H1 (cell line): ENCODE results near the gene CAPNS1. TPM values are rescaled to one million over a fixed set of nuclear protein-coding genes. Genes with fewer than 3 reads are reported as not detected.

Source experiments
- CTCF ChIA-PET: fragments of 300-600 bp; sonication (Branson Sonifier 250); formaldehyde crosslinking; loops from one replicate; lab custom pipeline; 2021; ENCODE audit not compliant: partially characterized antibody; lab: Charles Lee
- POLR2A ChIA-PET: fragments of 300-600 bp; sonication (Branson Sonifier 250); formaldehyde crosslinking; loops from one replicate; lab custom pipeline; 2021; ENCODE audit warnings: inconsistent platforms; ENCODE audit not compliant: partially characterized antibody; lab: Charles Lee
- DNase-seq, 2 experiments: peaks; one replicate each; pipeline versions ENCODE4 v3.0.0 to v3.0.0-alpha.2; 2010 to 2022; ENCODE audit warnings: low spot score in 2 of 2, low read depth in 1 of 2, mixed read lengths in 1 of 2
- FAIRE-seq: peaks from 2 replicates; lab custom pipeline; 2011; peaks lifted over from hg19 to GRCh38; lab: Jason Lieb, UNC
- H2AFZ ChIP-seq: 2 replicates; pipeline ENCODE4 v1.8.1; 2012; ENCODE audit warnings: low read length, inconsistent platforms
- H2AK5ac ChIP-seq: 2 replicates; pipeline ENCODE4 v1.6.1; 2013; ENCODE audit warnings: low read depth, low read length
- H2BK120ac ChIP-seq: replicated peaks from 2 replicates; pipeline ENCODE3; 2013; ENCODE audit warnings: low read depth, low read length, inconsistent platforms
- H2BK12ac ChIP-seq: 2 replicates; pipeline ENCODE4 v1.6.1; 2013; ENCODE audit warnings: low read depth, low read length
- H2BK15ac ChIP-seq: 2 replicates; pipeline ENCODE4 v1.6.1; 2013; ENCODE audit warnings: low read length
- H2BK20ac ChIP-seq: 2 replicates; pipeline ENCODE4 v1.6.1; 2013; ENCODE audit warnings: low read length
- H2BK5ac ChIP-seq: 2 replicates; pipeline ENCODE4 v1.6.1; 2013; ENCODE audit warnings: low read depth, low read length
- H3K14ac ChIP-seq: 2 replicates; pipeline ENCODE4 v1.6.1; 2013; ENCODE audit warnings: inconsistent platforms; ENCODE audit not compliant: insufficient read length
- H3K18ac ChIP-seq: 2 replicates; pipeline ENCODE4 v1.6.1; 2013; ENCODE audit warnings: low read length; ENCODE audit errors: extremely low read depth
- H3K23ac ChIP-seq: 2 replicates; pipeline ENCODE4 v1.6.1; 2013; ENCODE audit warnings: inconsistent platforms; ENCODE audit not compliant: insufficient read length
- H3K23me2 ChIP-seq: 2 replicates; pipeline ENCODE4 v1.6.1; 2013; ENCODE audit warnings: low read depth, low read length
- H3K27ac ChIP-seq: 2 replicates; pipeline ENCODE4 v1.6.1; 2011; ENCODE audit warnings: low read depth, low read length, inconsistent platforms
- H3K27me3 ChIP-seq, 4 experiments: replicated peaks in 1 of 4; 1 replicate in 1 of 4; 2 replicates in 3 of 4; pipeline versions ENCODE4 v1.6.1 to v1.8.1; 2011 to 2013; ENCODE audit warnings: low read length in 3 of 4, mild to moderate bottlenecking in 3 of 4, inconsistent platforms in 2 of 4, mixed read lengths in 2 of 4, moderate library complexity in 1 of 4; ENCODE audit not compliant: control insufficient read depth in 3 of 4, insufficient read depth in 3 of 4; ENCODE audit errors: extremely low read depth in 1 of 4
- H3K36me3 ChIP-seq, 4 experiments: 2 replicates each; pipeline versions ENCODE4 v1.6.1 to v1.8.1; 2011 to 2013; ENCODE audit warnings: mild to moderate bottlenecking in 4 of 4, low read length in 3 of 4, moderate library complexity in 2 of 4, control low read depth in 1 of 4, inconsistent platforms in 1 of 4; ENCODE audit not compliant: insufficient read depth in 4 of 4, control insufficient read depth in 2 of 4
- H3K4ac ChIP-seq: replicated peaks from 2 replicates; pipeline ENCODE3; 2013; ENCODE audit warnings: low read length, low read depth, mixed read lengths, inconsistent platforms; ENCODE audit not compliant: insufficient read length
- H3K4me1 ChIP-seq, 4 experiments: replicated peaks in 1 of 4; 1 replicate in 1 of 4; 2 replicates in 3 of 4; pipeline versions ENCODE4 v1.6.1 to v1.8.1; 2011 to 2013; ENCODE audit warnings: low read length in 3 of 4, inconsistent platforms in 2 of 4, mixed read lengths in 1 of 4; ENCODE audit not compliant: insufficient read depth in 4 of 4, control insufficient read depth in 3 of 4
- H3K4me2 ChIP-seq, 2 experiments: 2 replicates each; pipeline versions ENCODE4 v1.6.1 to v1.8.1; 2011 to 2013; ENCODE audit warnings: low read depth in 2 of 2, low read length in 2 of 2, control low read depth in 1 of 2, inconsistent platforms in 1 of 2, mild to moderate bottlenecking in 1 of 2; ENCODE audit not compliant: insufficient read depth in 1 of 2
- H3K4me3 ChIP-seq, 4 experiments: fragments of 200-600, 300-600 bp in 1 of 4; sonication (generic), shearing (Covaris generic), sonication (Bioruptor Twin) in 1 of 4; 2 replicates each; pipeline versions ENCODE4 v1.5.1 to v1.8.1; 2011 to 2016; ENCODE audit warnings: low read length in 4 of 4, low read depth in 3 of 4, control low read depth in 2 of 4, inconsistent platforms in 2 of 4, mild to moderate bottlenecking in 2 of 4, mixed read lengths in 1 of 4, moderate library complexity in 1 of 4; ENCODE audit not compliant: insufficient read depth in 2 of 4; ENCODE audit errors: extremely low read depth in 1 of 4
- H3K56ac ChIP-seq: replicated peaks from 2 replicates; pipeline ENCODE3; 2013; ENCODE audit warnings: low read depth, mild to moderate bottlenecking, mixed read lengths, low read length, inconsistent platforms; ENCODE audit not compliant: insufficient read length
- H3K79me1 ChIP-seq: 2 replicates; pipeline ENCODE4 v1.6.1; 2013; ENCODE audit warnings: low read depth, low read length, control low read depth
- H3K79me2 ChIP-seq, 2 experiments: 2 replicates each; pipeline versions ENCODE4 v1.6.1 to v1.8.1; 2012 to 2013; ENCODE audit warnings: low read length in 2 of 2, mild to moderate bottlenecking in 2 of 2, inconsistent platforms in 1 of 2; ENCODE audit not compliant: insufficient read depth in 2 of 2, control insufficient read depth in 1 of 2
- H3K9ac ChIP-seq, 4 experiments: replicated peaks in 1 of 4; 1 replicate in 1 of 4; 2 replicates in 3 of 4; pipeline versions ENCODE4 v1.6.1 to v1.8.1; 2011 to 2013; ENCODE audit warnings: low read depth in 3 of 4, low read length in 3 of 4, control low read depth in 2 of 4, mild to moderate bottlenecking in 2 of 4, moderate library complexity in 2 of 4, inconsistent platforms in 1 of 4; ENCODE audit errors: extremely low read depth in 1 of 4
- H3K9me3 ChIP-seq, 2 experiments: 2 replicates each; pipeline versions ENCODE4 v1.6.1 to v1.8.1; 2012 to 2013; ENCODE audit warnings: mild to moderate bottlenecking in 2 of 2, moderate library complexity in 2 of 2, control low read depth in 1 of 2, inconsistent platforms in 1 of 2, low read depth in 1 of 2, low read length in 1 of 2, mixed read lengths in 1 of 2; ENCODE audit not compliant: insufficient read depth in 2 of 2
- H4K20me1 ChIP-seq, 2 experiments: replicated peaks in 1 of 2; 2 replicates each; pipeline versions ENCODE3 to v1.8.1; 2011 to 2013; ENCODE audit warnings: inconsistent platforms in 2 of 2, low read length in 2 of 2, mild to moderate bottlenecking in 1 of 2; ENCODE audit not compliant: insufficient read depth in 2 of 2, control insufficient read depth in 1 of 2
- H4K5ac ChIP-seq: 2 replicates; pipeline ENCODE4 v1.6.1; 2013; ENCODE audit warnings: low read length, low read depth, mixed read lengths, inconsistent platforms; ENCODE audit not compliant: insufficient read length
- H4K8ac ChIP-seq: 2 replicates; pipeline ENCODE4 v1.8.0; 2013; ENCODE audit warnings: mild to moderate bottlenecking, moderate library complexity, low read length, inconsistent platforms; ENCODE audit not compliant: insufficient read depth; ENCODE audit errors: extremely low read depth
- H4K91ac ChIP-seq: replicated peaks from 2 replicates; pipeline ENCODE3; 2013; ENCODE audit warnings: low read length, mixed read lengths, inconsistent platforms; ENCODE audit not compliant: insufficient read length
- CREB1 ChIP-seq: IDR thresholded peaks from 2 replicates; pipeline ENCODE4 v1.6.1; 2012; ENCODE audit warnings: inconsistent platforms
- NANOG ChIP-seq: IDR thresholded peaks from 2 replicates; pipeline ENCODE4 v1.6.1; 2011; ENCODE audit warnings: low read length, low read depth, mild to moderate bottlenecking, inconsistent platforms; ENCODE audit not compliant: insufficient read depth, poor library complexity, severe bottlenecking
- SIX5 ChIP-seq: IDR thresholded peaks from 2 replicates; pipeline ENCODE4 v1.6.1; 2011; ENCODE audit warnings: mild to moderate bottlenecking, low read depth, low read length
- WGBS, 2 experiments: shearing (Covaris generic) in 1 of 2; methylation state at CpG; one replicate each; pipeline versions ENCODE4 v1.1.6 to v1.1.7; 2013 to 2015; ENCODE audit warnings: low lambda C conversion rate in 2 of 2, mixed read lengths in 2 of 2, inconsistent platforms in 1 of 2, low coverage in 1 of 2, missing lambda C conversion rate in 1 of 2; ENCODE audit not compliant: insufficient replicate concordance in 2 of 2, insufficient coverage in 1 of 2, insufficient read length in 1 of 2; ENCODE audit errors: extremely low coverage in 1 of 2, missing lambda C conversion rate in 1 of 2; 5-methylcytosine and 5-hydroxymethylcytosine counted together
- polyA plus RNA-seq, 7 experiments: library from polyadenylated mRNA; depleted of rRNA in 3 of 7; stranded (reverse) in 5 of 7; unstranded in 2 of 7; fragments of >200 nt in 5 of 7; fragments of 200-250 nt in 2 of 7; gene quantifications; 1 replicate in 5 of 7; 2 replicates in 1 of 7; 4 replicates in 1 of 7; pipeline versions ENCODE4 v1.2.1 to v1.2.3, GENCODE V29; 2011 to 2013; ENCODE audit warnings: missing spikeins in 2 of 7, mixed read lengths in 2 of 7
- total RNA-seq: library from RNA; stranded (reverse); fragmentation: NEBNext Ultra II Directional; extraction: Animal tissue kit (Norgen Biotek cat#: 25700); gene quantifications from 2 replicates; pipeline ENCODE4 v1.2.1, GENCODE V29; 2021

CAPNS1 gene
- total and polyA plus RNA-seq, 2 of the 8 experiments (the other 6 are each of a cell fraction or from before 2014, with no cell fraction given) = 382 to 438 TPM

DNA sequence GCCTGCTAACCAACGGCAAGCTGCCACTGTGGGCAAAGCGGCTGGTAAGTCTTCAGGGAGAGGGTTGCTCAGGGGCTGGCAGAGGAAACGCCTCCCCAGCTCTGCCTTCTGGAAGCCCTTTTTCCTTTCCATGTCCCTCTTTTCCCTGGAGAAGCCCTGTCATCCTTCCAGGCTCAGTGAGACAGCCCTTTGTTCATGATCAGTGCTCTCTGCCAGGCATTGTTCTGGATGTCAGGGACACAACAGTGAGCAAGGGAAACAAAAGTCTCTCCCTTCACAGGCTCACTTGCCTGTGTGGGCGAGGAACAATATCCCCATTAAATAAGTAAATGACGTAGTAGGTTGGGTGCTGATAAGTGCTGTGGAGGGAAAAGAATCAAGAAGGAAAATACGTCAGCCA lies 42.8 kb upstream of the CAPNS1 start:
- no peak overlapping the region for H2BK15ac ChIP-seq
- FAIRE-seq = no peak
- WGBS, 2 experiments = 92% methylated on average over 6 of the region's 6 CpGs; no CpG with 5 or more reads in 1 of the 2 experiments
- no peak overlapping the region for H2BK20ac ChIP-seq
- peaks cover 15 to 64% (median 46%) of the 10 kb centered on the region in 4 experiments for H3K36me3 ChIP-seq
- H3K23ac ChIP-seq = no peak overlapping the region
- no peaks in the 10 kb centered on the region for H3K9me3 ChIP-seq
- H2AK5ac ChIP-seq = no peak overlapping the region
- H4K20me1 ChIP-seq = peaks cover 0 to 2% of the 10 kb centered on the region in 2 experiments
- H3K27ac ChIP-seq = no peak overlapping the region
- no peak overlapping the region for H3K14ac ChIP-seq
- no peak overlapping the region for H4K91ac ChIP-seq
- H3K56ac ChIP-seq = no peak overlapping the region
- H4K5ac ChIP-seq = no peak overlapping the region
- ChIA-PET POLR2A (interaction anchor here (0.6 to 2.5 kb wide), 5 partner anchors 8 to 502 kb away, joined by 3 to 7 read pairs (median 3); no protein-coding TSS in a partner anchor), CTCF (interaction anchor here (0.5 to 0.7 kb wide), 2 partner anchors 32 to 208 kb away, joined by 3 read pairs; no protein-coding TSS in a partner anchor)
- no peak for DNase-seq
- H3K79me1 ChIP-seq = no peaks in the 10 kb centered on the region
- H2BK12ac ChIP-seq = no peak overlapping the region
- H3K18ac ChIP-seq = no peak overlapping the region
- H3K4me2 ChIP-seq = no peak overlapping the region
- no peaks in the 10 kb centered on the region for H3K4me1 ChIP-seq
- H3K4me3 ChIP-seq = no peak overlapping the region
- H2BK5ac ChIP-seq = no peak overlapping the region; the same call in 1 of the 2 replicates
- H3K23me2 ChIP-seq = no peaks in the 10 kb centered on the region
- no peaks in the 10 kb centered on the region for H3K79me2 ChIP-seq
- no peaks in the 10 kb centered on the region for H3K27me3 ChIP-seq
- H3K4ac ChIP-seq = no peak overlapping the region
- H2AFZ ChIP-seq = no peak overlapping the region
- no peak overlapping the region for H4K8ac ChIP-seq
- no peak overlapping the region for H3K9ac ChIP-seq
- H2BK120ac ChIP-seq = no peak overlapping the region
- TF ChIP-seq NANOG (no peak), SIX5 (no peak), CREB1 (no peak)
